ENCODE measurements around the gene TMEM132E. TPM values are rescaled to one million over a fixed set of nuclear protein-coding genes. Genes with fewer than 3 reads are reported as not detected.
A peak's percentile ranks its signal among the peaks of the same experiment; 100 is the strongest.

The TMEM132E gene
- total RNA-seq, 6 experiments from 2014 or later, result 0.31 to 0.56 (median 0.43) TPM

GRCh38 chr17:34635876-34636275 lies 56.5 kb downstream of the TMEM132E start:
- no peak overlapping the region for H3K4me3 ChIP-seq
- H3K27me3 ChIP-seq, result peaks cover 0 to 14% of the 10 kb centered on the region in 2 donors
- H3K27ac ChIP-seq, result no peak overlapping the region
- no peaks in the 10 kb centered on the region for H3K9me3 ChIP-seq
- ATAC-seq (no peak), DNase-seq (peak in 1 of 3 donors; percentile 43)
- 90% methylated on average over 2 of the region's 8 CpGs for WGBS (ENCODE audit: insufficient coverage, low coverage, low lambda C conversion rate, missing lambda C conversion rate)
- peaks cover 0 to 8% (median 0%) of the 10 kb centered on the region in 4 donors for H3K4me1 ChIP-seq
- no peaks in the 10 kb centered on the region for H3K36me3 ChIP-seq
- intact Hi-C loops (cut with DNase I), result loop anchor here (5.0 to 10.0 kb wide), 3 partner anchors 94 to 211 kb away; no protein-coding TSS in a partner anchor
- TF ChIP-seq CTCF (IDR thresholded peaks at IDR 0.05) (no peak), POLR2A (IDR thresholded peaks at IDR 0.05) (no peak)

GRCh38 chr17:34637041-34637547 lies 57.7 kb downstream of the TMEM132E start:
- Histone ChIP-seq H3K4me1 (peaks cover 0 to 8% (median 0%) of the 10 kb centered on the region in 4 donors), H3K36me3 (no peaks in the 10 kb centered on the region), H3K27me3 (peaks cover 0 to 14% of the 10 kb centered on the region in 2 donors), H3K27ac (no peak overlapping the region), H3K4me3 (no peak overlapping the region), H3K9me3 (no peaks in the 10 kb centered on the region)
- no peak for TF ChIP-seq POLR2A (IDR thresholded peaks at IDR 0.05)
- no peak for TF ChIP-seq CTCF (IDR thresholded peaks at IDR 0.05)
- no CpG with 5 or more reads among the region's 20 CpGs for WGBS (ENCODE audit: insufficient coverage, low coverage, low lambda C conversion rate, missing lambda C conversion rate)
- ATAC-seq (no peak), DNase-seq (peak in 1 of 3 donors; percentile 22)
- intact Hi-C loops (cut with DNase I), result loop anchor here (5.0 to 10.0 kb wide), 3 partner anchors 95 to 212 kb away; no protein-coding TSS in a partner anchor

GRCh38 chr17:34637548-34638525 lies 58.5 kb downstream of the TMEM132E start:
- ATAC-seq (peak; percentile 89 to 97 (median 93)), DNase-seq (peak; percentile 78 to 85 (median 78))
- TF ChIP-seq POLR2A (IDR thresholded peaks at IDR 0.05) (no peak), CTCF (IDR thresholded peaks at IDR 0.05) (peak; percentile 73 to 90 (median 80))
- Histone ChIP-seq H3K27ac (no peak overlapping the region), H3K4me3 (peak overlapping the region in 2 of 3 donors; percentile 14 to 31), H3K36me3 (no peaks in the 10 kb centered on the region), H3K27me3 (peaks cover 0 to 14% of the 10 kb centered on the region in 2 donors), H3K9me3 (no peaks in the 10 kb centered on the region), H3K4me1 (peaks cover 0 to 8% (median 0%) of the 10 kb centered on the region in 4 donors)
- WGBS (ENCODE audit: insufficient coverage, low coverage, low lambda C conversion rate, missing lambda C conversion rate), result 8% methylated on average over 15 of the region's 73 CpGs
- intact Hi-C loops (cut with DNase I), result loop anchor here (5.0 to 10.0 kb wide), 3 partner anchors 96 to 213 kb away; no protein-coding TSS in a partner anchor

- intact Hi-C loops (cut with DNase I), result loop anchor here (5.0 to 10.0 kb wide), 3 partner anchors 96 to 214 kb away; no protein-coding TSS in a partner anchor
- DNase-seq (no peak), ATAC-seq (no peak)
- no peak overlapping the region for H3K4me3 ChIP-seq
- H3K27me3 ChIP-seq, result peaks cover 0 to 14% of the 10 kb centered on the region in 2 donors
- no peaks in the 10 kb centered on the region for H3K36me3 ChIP-seq
- WGBS (ENCODE audit: insufficient coverage, low coverage, low lambda C conversion rate, missing lambda C conversion rate), result 22% methylated on average over 6 of the region's 17 CpGs
- H3K27ac ChIP-seq, result no peak overlapping the region
- no peaks in the 10 kb centered on the region for H3K9me3 ChIP-seq
- TF ChIP-seq POLR2A (IDR thresholded peaks at IDR 0.05) (no peak), CTCF (IDR thresholded peaks at IDR 0.05) (no peak)
- peaks cover 0 to 8% (median 0%) of the 10 kb centered on the region in 4 donors for H3K4me1 ChIP-seq
These were observed 59.3 kb downstream of the TMEM132E start for GRCh38 chr17:34638526-34639260.

All from right lobe of liver (tissue), 6 donors.